ENCODE results near the gene ZNF644.

- TF ChIP-seq, protein P1, sequence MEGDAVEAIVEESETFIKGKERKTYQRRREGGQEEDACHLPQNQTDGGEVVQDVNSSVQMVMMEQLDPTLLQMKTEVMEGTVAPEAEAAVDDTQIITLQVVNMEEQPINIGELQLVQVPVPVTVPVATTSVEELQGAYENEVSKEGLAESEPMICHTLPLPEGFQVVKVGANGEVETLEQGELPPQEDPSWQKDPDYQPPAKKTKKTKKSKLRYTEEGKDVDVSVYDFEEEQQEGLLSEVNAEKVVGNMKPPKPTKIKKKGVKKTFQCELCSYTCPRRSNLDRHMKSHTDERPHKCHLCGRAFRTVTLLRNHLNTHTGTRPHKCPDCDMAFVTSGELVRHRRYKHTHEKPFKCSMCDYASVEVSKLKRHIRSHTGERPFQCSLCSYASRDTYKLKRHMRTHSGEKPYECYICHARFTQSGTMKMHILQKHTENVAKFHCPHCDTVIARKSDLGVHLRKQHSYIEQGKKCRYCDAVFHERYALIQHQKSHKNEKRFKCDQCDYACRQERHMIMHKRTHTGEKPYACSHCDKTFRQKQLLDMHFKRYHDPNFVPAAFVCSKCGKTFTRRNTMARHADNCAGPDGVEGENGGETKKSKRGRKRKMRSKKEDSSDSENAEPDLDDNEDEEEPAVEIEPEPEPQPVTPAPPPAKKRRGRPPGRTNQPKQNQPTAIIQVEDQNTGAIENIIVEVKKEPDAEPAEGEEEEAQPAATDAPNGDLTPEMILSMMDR (IDR thresholded peaks at IDR 0.05): no peak
- TF ChIP-seq EP300 (IDR thresholded peaks at IDR 0.05): no peak
These were observed 2.8 kb upstream of the ZNF644 start for GRCh38 chr1:91024481-91025119.
